ENCODE measurements around the gene C2.

GRCh38 chr6:31878726-31879125 lies 48.8 kb upstream of the C2 start, which contains the start of gene SLC44A4:
- TF ChIP-seq, protein P1, sequence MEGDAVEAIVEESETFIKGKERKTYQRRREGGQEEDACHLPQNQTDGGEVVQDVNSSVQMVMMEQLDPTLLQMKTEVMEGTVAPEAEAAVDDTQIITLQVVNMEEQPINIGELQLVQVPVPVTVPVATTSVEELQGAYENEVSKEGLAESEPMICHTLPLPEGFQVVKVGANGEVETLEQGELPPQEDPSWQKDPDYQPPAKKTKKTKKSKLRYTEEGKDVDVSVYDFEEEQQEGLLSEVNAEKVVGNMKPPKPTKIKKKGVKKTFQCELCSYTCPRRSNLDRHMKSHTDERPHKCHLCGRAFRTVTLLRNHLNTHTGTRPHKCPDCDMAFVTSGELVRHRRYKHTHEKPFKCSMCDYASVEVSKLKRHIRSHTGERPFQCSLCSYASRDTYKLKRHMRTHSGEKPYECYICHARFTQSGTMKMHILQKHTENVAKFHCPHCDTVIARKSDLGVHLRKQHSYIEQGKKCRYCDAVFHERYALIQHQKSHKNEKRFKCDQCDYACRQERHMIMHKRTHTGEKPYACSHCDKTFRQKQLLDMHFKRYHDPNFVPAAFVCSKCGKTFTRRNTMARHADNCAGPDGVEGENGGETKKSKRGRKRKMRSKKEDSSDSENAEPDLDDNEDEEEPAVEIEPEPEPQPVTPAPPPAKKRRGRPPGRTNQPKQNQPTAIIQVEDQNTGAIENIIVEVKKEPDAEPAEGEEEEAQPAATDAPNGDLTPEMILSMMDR (IDR thresholded peaks at IDR 0.05) = no peak
- TF ChIP-seq POLR2A (IDR thresholded peaks at IDR 0.05) (no peak), POLR2AphosphoS5 (IDR thresholded peaks at IDR 0.05) (no peak)
